MM.1S (cell line): Measurements from ENCODE around the gene PKDCC.

Experiments used
- DNase-seq: peaks from one replicate; pipeline ENCODE4 v3.0.0-alpha.2; 2015
- H2AFZ ChIP-seq: fragments of 300-600 bp; sonication (generic); 2 replicates; pipeline ENCODE4 v1.6.0; 2016; ENCODE audit warnings: antibody characterized with exemption, low read length
- H3F3A ChIP-seq: fragments of 300-600 bp; sonication (generic); 2 replicates; pipeline ENCODE4 v1.6.1; 2016; ENCODE audit warnings: mild to moderate bottlenecking, antibody characterized with exemption, low read length, moderate library complexity, mixed read lengths; ENCODE audit not compliant: insufficient read depth
- H3K27ac ChIP-seq: fragments of 300-600 bp; sonication (generic); 2 replicates; pipeline ENCODE4 v1.5.1; 2016; ENCODE audit warnings: mild to moderate bottlenecking, low read length
- H3K27me3 ChIP-seq: fragments of 300-600 bp; sonication (generic); replicated peaks from 2 replicates; pipeline ENCODE4 v1.6.0; 2016; ENCODE audit warnings: low read length; ENCODE audit not compliant: insufficient read depth
- H3K36me3 ChIP-seq: fragments of 300-600 bp; sonication (generic); replicated peaks from 2 replicates; pipeline ENCODE4 v1.6.1; 2016; ENCODE audit warnings: mild to moderate bottlenecking, low read length, mixed read lengths; ENCODE audit not compliant: insufficient read depth
- H3K4me1 ChIP-seq: fragments of 300-600 bp; sonication (generic); 2 replicates; pipeline ENCODE4 v1.6.1; 2016; ENCODE audit warnings: low read length, mixed read lengths
- H3K4me2 ChIP-seq: fragments of 300-600 bp; sonication (generic); 2 replicates; pipeline ENCODE4 v1.6.0; 2016; ENCODE audit warnings: low read depth, low read length
- H3K4me3 ChIP-seq: fragments of 300-600 bp; sonication (generic); 2 replicates; pipeline ENCODE4 v1.5.1; 2016; ENCODE audit warnings: low read length, mixed read lengths
- H3K79me2 ChIP-seq: fragments of 300-600 bp; sonication (generic); 2 replicates; pipeline ENCODE4 v1.6.1; 2016; ENCODE audit warnings: mixed run types, low read length, mixed read lengths
- H3K9ac ChIP-seq: fragments of 300-600 bp; sonication (generic); 2 replicates; pipeline ENCODE4 v1.6.1; 2016; ENCODE audit warnings: low read length, mixed read lengths
- H3K9me2 ChIP-seq: fragments of 300-600 bp; sonication (generic); replicated peaks from 2 replicates; pipeline ENCODE4 v1.6.1; 2016; ENCODE audit warnings: mild to moderate bottlenecking, low read length, mixed read lengths; ENCODE audit not compliant: insufficient read depth
- H3K9me3 ChIP-seq: fragments of 300-600 bp; sonication (generic); replicated peaks from 2 replicates; pipeline ENCODE4 v1.6.1; 2016; ENCODE audit warnings: mild to moderate bottlenecking, low read length, mixed read lengths; ENCODE audit not compliant: insufficient read depth
- H4K20me1 ChIP-seq: fragments of 300-600 bp; sonication (generic); 2 replicates; pipeline ENCODE4 v1.6.1; 2016; ENCODE audit warnings: mild to moderate bottlenecking, low read length, moderate library complexity, mixed read lengths; ENCODE audit not compliant: insufficient read depth
- CTCF ChIP-seq: fragments of 300-600 bp; sonication (generic); IDR thresholded peaks from 2 replicates; pipeline ENCODE4 v1.5.1; 2016; ENCODE audit warnings: antibody characterized with exemption, low read length, mixed read lengths
- EZH2 ChIP-seq: fragments of 300-600 bp; sonication (generic); optimal IDR thresholded peaks from 2 replicates; pipeline ENCODE3; 2017; ENCODE audit warnings: low read depth, mild to moderate bottlenecking, antibody characterized with exemption, low read length, mixed read lengths
- EZH2phosphoT487 ChIP-seq: fragments of 300-600 bp; sonication (generic); IDR thresholded peaks from 2 replicates; pipeline ENCODE4 v1.6.1; 2018; ENCODE audit warnings: antibody characterized with exemption, low read length

The PKDCC gene

GRCh38 chr2:42012137-42012536, 35.7 kb upstream of the PKDCC start:
- no peaks in the 10 kb centered on the region for H3K9me2 ChIP-seq
- peaks cover 10% of the 10 kb centered on the region; the same call in 1 of the 2 replicates for H3K27me3 ChIP-seq
- peaks cover 12% of the 10 kb centered on the region for H3K4me1 ChIP-seq
- no peaks in the 10 kb centered on the region for H3K79me2 ChIP-seq
- DNase-seq: no peak
- H3K36me3 ChIP-seq: no peaks in the 10 kb centered on the region
- H3K4me2 ChIP-seq: no peak overlapping the region
- H3K27ac ChIP-seq: no peak overlapping the region
- no peak overlapping the region for H3K4me3 ChIP-seq
- no peaks in the 10 kb centered on the region for H4K20me1 ChIP-seq
- H3K9ac ChIP-seq: no peak overlapping the region
- H3F3A ChIP-seq: no peaks in the 10 kb centered on the region
- no peaks in the 10 kb centered on the region for H3K9me3 ChIP-seq
- no peak overlapping the region for H2AFZ ChIP-seq
- TF ChIP-seq EZH2phosphoT487: no peak

- H4K20me1 ChIP-seq: no peaks in the 10 kb centered on the region
- H3K36me3 ChIP-seq: no peaks in the 10 kb centered on the region
- no peak overlapping the region for H3K4me3 ChIP-seq
- no peak overlapping the region for H3K27ac ChIP-seq
- H3K27me3 ChIP-seq: peaks cover 10% of the 10 kb centered on the region; the same call in 1 of the 2 replicates
- H3K4me2 ChIP-seq: no peak overlapping the region
- DNase-seq: no peak
- TF ChIP-seq CTCF (no peak), EZH2phosphoT487 (no peak), EZH2 (no peak)
- H3K79me2 ChIP-seq: no peaks in the 10 kb centered on the region
- no peak overlapping the region for H3K9ac ChIP-seq
- no peak overlapping the region for H2AFZ ChIP-seq
- H3F3A ChIP-seq: no peaks in the 10 kb centered on the region
- peaks cover 12% of the 10 kb centered on the region for H3K4me1 ChIP-seq
- no peaks in the 10 kb centered on the region for H3K9me2 ChIP-seq
- no peaks in the 10 kb centered on the region for H3K9me3 ChIP-seq
Measured at GRCh38 chr2:42012651-42013050, 35.2 kb upstream of the PKDCC start.

GRCh38 chr2:42013409-42013808, 34.4 kb upstream of the PKDCC start:
- no peaks in the 10 kb centered on the region for H3K9me3 ChIP-seq
- no peaks in the 10 kb centered on the region for H3K9me2 ChIP-seq
- H3K27ac ChIP-seq: no peak overlapping the region
- H3K4me2 ChIP-seq: no peak overlapping the region
- DNase-seq: no peak
- no peaks in the 10 kb centered on the region for H3K36me3 ChIP-seq
- H3K4me3 ChIP-seq: no peak overlapping the region
- TF ChIP-seq EZH2 (no peak), CTCF (no peak), EZH2phosphoT487 (no peak)
- H2AFZ ChIP-seq: no peak overlapping the region
- no peaks in the 10 kb centered on the region for H3K79me2 ChIP-seq
- H3F3A ChIP-seq: no peaks in the 10 kb centered on the region
- H3K9ac ChIP-seq: no peak overlapping the region
- no peaks in the 10 kb centered on the region for H4K20me1 ChIP-seq
- H3K4me1 ChIP-seq: peaks cover 12% of the 10 kb centered on the region
- H3K27me3 ChIP-seq: peaks cover 6% of the 10 kb centered on the region; the same call in 1 of the 2 replicates

- Histone ChIP-seq H3K27ac (no peak overlapping the region), H3K27me3 (no peaks in the 10 kb centered on the region), H3F3A (no peaks in the 10 kb centered on the region), H3K9me2 (no peaks in the 10 kb centered on the region), H3K36me3 (no peaks in the 10 kb centered on the region), H2AFZ (no peak overlapping the region), H3K4me1 (peaks cover 9% of the 10 kb centered on the region), H3K9me3 (no peaks in the 10 kb centered on the region), H3K4me3 (no peak overlapping the region), H3K79me2 (no peaks in the 10 kb centered on the region), H4K20me1 (no peaks in the 10 kb centered on the region), H3K4me2 (no peak overlapping the region), H3K9ac (no peak overlapping the region)
- TF ChIP-seq CTCF (no peak), EZH2phosphoT487 (no peak), EZH2 (no peak)
- no peak for DNase-seq
Measured at GRCh38 chr2:42021464-42021863, 26.4 kb upstream of the PKDCC start.
